GM19395 (cell line): Measurements from ENCODE around the gene GTPBP6.
"Not testable (repeated sequence)": the region's sequence is repeated elsewhere in the genome, so short reads cannot be mapped to it uniquely, and the experiment has no call there.

Source experiments
- ATAC-seq: cut with Tn5 transposase; IDR thresholded peaks from one replicate; pipeline ENCODE4 v1.9.1; 2021; ENCODE audit warnings: mild to moderate bottlenecking, moderate library complexity; ENCODE audit not compliant: unreplicated experiment

Gene GTPBP6

GRCh38 chrX:267771-268261, 50.8 kb downstream of the GTPBP6 start:
- ATAC-seq = no peak

DNA sequence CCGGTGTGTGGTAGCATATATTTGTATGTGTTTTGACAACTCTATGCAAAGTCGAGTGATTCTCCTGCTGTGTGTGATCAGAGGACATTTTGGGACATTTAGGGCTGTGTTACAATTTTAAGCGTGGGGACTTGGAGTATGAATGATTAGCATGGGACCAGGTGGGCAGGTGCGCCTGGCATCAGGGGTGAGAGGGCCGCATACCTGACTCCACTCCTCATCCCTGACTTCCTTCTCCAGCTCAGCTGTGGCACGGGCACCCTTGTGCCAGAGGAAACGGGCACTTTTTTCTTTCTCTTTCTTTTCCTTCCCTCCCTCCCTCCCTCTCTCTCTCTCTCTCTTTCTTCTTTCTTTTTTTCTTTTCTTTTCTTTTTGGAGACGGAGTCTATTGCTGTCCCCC, 53.1 kb downstream of the GTPBP6 start:
- no peak for ATAC-seq

- ATAC-seq = no peak
Observed at GRCh38 chrX:264634-265455, 53.8 kb downstream of the GTPBP6 start.

GRCh38 chrX:264006-264405, 54.6 kb downstream of the GTPBP6 start:
- not testable (repeated sequence) for ATAC-seq

- ATAC-seq = peak; percentile 70
Observed at GRCh38 chrX:262381-262909, 56.2 kb downstream of the GTPBP6 start.

- ATAC-seq = peak; percentile 5
Observed at GRCh38 chrX:261919-262352, 56.7 kb downstream of the GTPBP6 start.

- no peak for ATAC-seq
Observed at GRCh38 chrX:261167-261918, 57.3 kb downstream of the GTPBP6 start.

- peak; percentile 63 for ATAC-seq
Observed at GRCh38 chrX:259692-260355, 58.8 kb downstream of the GTPBP6 start.

DNA sequence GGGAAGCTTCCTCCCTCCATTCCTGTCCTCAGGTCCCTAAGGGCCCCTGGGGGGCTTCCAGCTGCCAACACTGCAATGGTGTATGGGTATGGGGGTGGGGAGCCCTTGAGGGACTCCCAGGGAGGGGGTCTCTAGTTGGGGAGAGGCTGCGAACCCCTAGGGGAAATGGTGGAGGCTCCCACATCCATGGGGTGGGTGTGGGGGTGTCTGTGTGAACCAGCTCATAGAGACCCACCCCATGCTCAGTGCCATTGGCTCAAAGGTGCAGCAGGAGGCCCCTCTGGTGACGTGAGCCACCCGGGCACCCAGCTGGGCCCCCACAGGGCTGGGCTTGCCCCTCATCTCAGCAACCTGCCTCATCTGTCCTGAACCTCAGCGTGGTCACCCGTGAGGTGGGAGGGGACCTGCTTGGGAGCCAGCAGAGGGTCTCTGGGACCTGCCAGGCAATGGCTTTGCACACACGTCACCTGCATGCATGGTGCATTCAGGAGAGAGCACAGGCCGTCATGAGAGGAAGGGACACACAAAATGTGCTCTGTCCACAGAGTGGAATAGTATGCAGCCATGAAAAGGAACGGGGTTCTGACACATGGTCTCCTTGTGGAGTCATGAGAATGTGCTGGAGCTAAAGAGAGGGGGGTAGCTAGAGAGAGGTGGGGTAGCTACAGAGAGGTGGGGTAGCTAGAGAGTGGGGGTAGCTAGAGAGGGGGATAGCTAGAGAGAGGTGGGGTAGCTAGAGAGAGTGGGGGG, 60.1 kb downstream of the GTPBP6 start:
- ATAC-seq = no peak

GRCh38 chrX:257681-258289, 60.8 kb downstream of the GTPBP6 start:
- ATAC-seq = no peak

GRCh38 chrX:257054-257453, 61.5 kb downstream of the GTPBP6 start:
- not testable (repeated sequence) for ATAC-seq

GRCh38 chrX:255923-256331, 62.7 kb downstream of the GTPBP6 start:
- no peak for ATAC-seq
